ENCODE results near the gene OXGR1. TPM values are rescaled to one million over a fixed set of nuclear protein-coding genes. Genes with fewer than 3 reads are reported as not detected.

OXGR1 gene
- total and polyA plus RNA-seq, 2 of the 8 experiments (the other 6 are each of a cell fraction or from before 2014, with no cell fraction given): 0.34 to 1.8 TPM

GRCh38 chr13:97002581-97002980 is 8.3 kb upstream of the OXGR1 start (continued):
- TF ChIP-seq CHD7 (IDR thresholded peaks at IDR 0.05; ENCODE audit: insufficient replicate concordance, low read length): no peak
- TF ChIP-seq ZNF274 (IDR thresholded peaks at IDR 0.05; ENCODE audit: borderline replicate concordance, extremely low read depth, low read length): no peak
